HepG2 (cell line): ENCODE data around the gene ANKRD27. TPM values are rescaled to one million over a fixed set of nuclear protein-coding genes. Genes with fewer than 3 reads are reported as not detected.

Experiments used
- ATAC-seq: fragments of 200-7000 bp; cut with Tn5 transposase; 3 replicates; pipeline ENCODE4 v1.9.1; 2020; ENCODE audit warnings: mild to moderate bottlenecking, moderate library complexity
- BruUV-seq: library from RNA; stranded (reverse); fragments of 400-500 nt; replicated peaks from 2 replicates; lab custom pipeline; 2021; lab: Mats Ljungman, UMichigan
- CTCF ChIA-PET: fragments of 300-600 bp; formaldehyde crosslinking; extraction: SDS; loops from one replicate; lab custom pipeline; 2021; ENCODE audit warnings: low total read pairs, inconsistent platforms, low intra/inter-chr PET ratio; lab: Yijun Ruan, JAX
- POLR2A ChIA-PET: fragments of 350-600 bp; sonication (Branson Sonifier 250); formaldehyde crosslinking; loops from one replicate; lab custom pipeline; 2020; ENCODE audit warnings: antibody characterized with exemption, inconsistent platforms; lab: Yijun Ruan, JAX
- DNase-seq: peaks from one replicate; pipeline ENCODE4 v3.0.0-alpha.2; 2015; ENCODE audit warnings: low spot score
- FAIRE-seq: peaks from 3 replicates; lab custom pipeline; 2011; peaks lifted over from hg19 to GRCh38; lab: Jason Lieb, UNC
- H2AFZ ChIP-seq: one replicate; pipeline ENCODE4 v1.6.1; 2011; ENCODE audit warnings: low read length, inconsistent platforms
- H3K27ac ChIP-seq: fragments of 300-600 bp; 3 replicates; pipeline ENCODE4 v1.8.0; 2011; ENCODE audit warnings: mixed run types, mild to moderate bottlenecking, mixed read lengths, low read length, inconsistent platforms; ENCODE audit not compliant: insufficient read depth; ENCODE audit errors: extremely low read length
- H3K27me3 ChIP-seq, 2 experiments: fragments of 200-600 bp in 1 of 2; 2 replicates in 1 of 2; 3 replicates in 1 of 2; pipeline versions ENCODE4 v1.6.0 to v1.8.0; 2011; ENCODE audit warnings: low read length in 2 of 2, mild to moderate bottlenecking in 2 of 2, moderate library complexity in 2 of 2, inconsistent platforms in 1 of 2; ENCODE audit not compliant: insufficient read depth in 2 of 2, control insufficient read depth in 1 of 2
- H3K36me3 ChIP-seq, 2 experiments: fragments of 200-600 bp in 1 of 2; replicated peaks in 1 of 2; 2 replicates in 1 of 2; 3 replicates in 1 of 2; pipeline versions ENCODE4 v1.5.1 to v1.8.0; 2011; ENCODE audit warnings: low read length in 2 of 2, inconsistent platforms in 1 of 2; ENCODE audit not compliant: insufficient read depth in 2 of 2, control insufficient read depth in 1 of 2
- H3K4me1 ChIP-seq: 2 replicates; pipeline ENCODE4 v1.5.1; 2012; ENCODE audit warnings: low read length, inconsistent platforms; ENCODE audit not compliant: insufficient read depth
- H3K4me2 ChIP-seq: 2 replicates; pipeline ENCODE4 v1.6.0; 2011; ENCODE audit warnings: low read depth, low read length, inconsistent platforms
- H3K4me3 ChIP-seq, 3 experiments: fragments of 200-600 bp in 1 of 3; sonication (generic), shearing (Covaris generic) in 1 of 3; replicated peaks in 1 of 3; 2 replicates each; pipeline ENCODE4 v1.5.1; 2011 to 2016; ENCODE audit warnings: low read length in 3 of 3, inconsistent platforms in 2 of 3, low read depth in 2 of 3, mild to moderate bottlenecking in 2 of 3, control low read depth in 1 of 3, mixed read lengths in 1 of 3; ENCODE audit not compliant: insufficient read depth in 1 of 3
- H3K79me2 ChIP-seq: one replicate; pipeline ENCODE4 v1.6.1; 2011; ENCODE audit warnings: low read length, inconsistent platforms; ENCODE audit not compliant: insufficient read depth
- H3K9ac ChIP-seq: 2 replicates; pipeline ENCODE4 v1.6.0; 2011; ENCODE audit warnings: mild to moderate bottlenecking, low read depth, low read length, inconsistent platforms; ENCODE audit not compliant: insufficient read depth
- H3K9me3 ChIP-seq: 2 replicates; pipeline ENCODE4 v1.5.1; 2012; ENCODE audit warnings: mild to moderate bottlenecking, low read length
- H4K20me1 ChIP-seq: 2 replicates; pipeline ENCODE4 v1.6.0; 2011; ENCODE audit warnings: inconsistent platforms, mild to moderate bottlenecking, low read length, moderate library complexity; ENCODE audit not compliant: insufficient read depth
- KMT2A ChIP-seq: sonication (generic); formaldehyde crosslinking; IDR thresholded peaks from 2 replicates; pipeline ENCODE4 v1.4.0; 2020; ENCODE audit warnings: missing genetic modification reagents
- MNT ChIP-seq: fragments of 450-650 bp; IDR thresholded peaks from 2 replicates; pipeline ENCODE4 v1.6.1; 2016
- NFRKB ChIP-seq: fragments of 450-650 bp; IDR thresholded peaks from 2 replicates; pipeline ENCODE4 v1.6.1; 2017
- PHB2 ChIP-seq: fragments of 450-650 bp; IDR thresholded peaks from 2 replicates; pipeline ENCODE4 v1.6.1; 2018; ENCODE audit not compliant: partially characterized antibody
- SCMH1 ChIP-seq: sonication (generic); formaldehyde crosslinking; IDR thresholded peaks from 2 replicates; pipeline ENCODE4 v1.9.0; 2021; ENCODE audit warnings: missing genetic modification reagents, mild to moderate bottlenecking, borderline replicate concordance
- ZMAT3 ChIP-seq: sonication (generic); formaldehyde crosslinking; conservative IDR thresholded peaks from 2 replicates; pipeline ENCODE4 v1.7.0; 2021; ENCODE audit warnings: missing genetic modification reagents
- ZNF83 ChIP-seq: sonication (generic); formaldehyde crosslinking; IDR thresholded peaks from 2 replicates; pipeline ENCODE4 v1.4.0; 2020; ENCODE audit warnings: missing genetic modification reagents, mild to moderate bottlenecking, borderline replicate concordance
- WGBS: methylation state at CpG from one replicate; pipeline ENCODE4 v1.1.6; 2017; ENCODE audit warnings: low lambda C conversion rate; 5-methylcytosine and 5-hydroxymethylcytosine counted together
- in situ Hi-C: cut with HindIII; loops from 2 replicates; pipeline ENCODE4 v1.10.0; 2017; ENCODE audit warnings: low pct_unique_long_range_greater_than_20kb; ENCODE audit not compliant: extremely low pct_ligation_motif_present
- intact Hi-C: fragments of 100-400 bp; cut with micrococcal nuclease; formaldehyde crosslinking; loops from one replicate; pipeline ENCODE4 v1.10.0; 2022; ENCODE audit not compliant: unreplicated experiment
- polyA plus RNA-seq, 8 experiments: library from polyadenylated mRNA; depleted of rRNA in 3 of 8; stranded (reverse) in 7 of 8; unstranded in 1 of 8; fragments of >200 nt; fragmentation: Illumina TruSeq in 4 of 8; extraction: Trizol in 4 of 8; gene quantifications; 2 replicates each; pipeline versions ENCODE4 v1.2.1 to v1.2.3, GENCODE V29; 2011 to 2016; ENCODE audit warnings: low read depth in 4 of 8, missing spikeins in 1 of 8, mixed read lengths in 1 of 8; ENCODE audit not compliant: insufficient read depth in 1 of 8
- total RNA-seq, 5 experiments: library from RNA; depleted of rRNA; stranded (reverse); fragments of >200 nt; fragmentation: Illumina TruSeq; extraction: Trizol; gene quantifications; 2 replicates each; pipeline ENCODE4 v1.2.3, GENCODE V29; 2016; ENCODE audit warnings: low read depth in 1 of 5
- TF ChIP-seq, protein P1 (sequence below): sonication (generic); formaldehyde crosslinking; IDR thresholded peaks from 2 replicates; pipeline ENCODE4 v1.5.0; 2020; ENCODE audit warnings: mild to moderate bottlenecking, missing genetic modification reagents

The ANKRD27 gene
- total and polyA plus RNA-seq, 2 of the 13 experiments (the other 11 are each of a cell fraction or from before 2014, with no cell fraction given): 22.2 to 23.7 TPM

DNA sequence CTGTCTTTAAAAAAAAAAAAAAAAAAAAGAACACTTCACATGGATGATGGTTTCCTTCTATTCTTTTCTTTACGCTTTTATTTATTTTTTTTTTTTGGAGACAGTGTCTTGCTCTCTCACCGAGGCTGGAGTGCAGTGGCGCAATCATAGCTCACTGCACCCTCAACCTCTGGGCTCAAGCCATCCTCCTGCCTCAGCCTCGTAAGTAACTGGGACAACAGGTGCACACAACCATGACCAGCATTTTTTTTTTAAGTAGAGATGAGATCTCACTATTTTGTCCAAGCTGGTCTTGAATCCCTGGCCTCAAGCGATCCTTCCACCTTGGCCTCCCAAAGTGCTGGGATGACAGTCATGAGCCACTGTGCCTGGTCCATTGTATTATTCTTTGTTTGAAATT lies 24.3 kb downstream of the ANKRD27 start:
- CTCF ChIA-PET: no interaction called here
- H3K4me2 ChIP-seq: no peak overlapping the region

More for the DNA sequence above, 24.3 kb downstream of the ANKRD27 start:
- Histone ChIP-seq H3K4me1 (no peaks in the 10 kb centered on the region), H3K27me3 (no peaks in the 10 kb centered on the region), H3K27ac (no peak overlapping the region), H4K20me1 (no peaks in the 10 kb centered on the region), H3K9me3 (no peaks in the 10 kb centered on the region), H2AFZ (no peak overlapping the region), H3K36me3 (peaks cover 17 to 41% of the 10 kb centered on the region in 2 experiments; a peak in 4 of 5 replicates), H3K9ac (no peak overlapping the region), H3K4me3 (no peak overlapping the region), H3K79me2 (no peaks in the 10 kb centered on the region)
- FAIRE-seq (no peak), ATAC-seq (no peak), DNase-seq (no peak)
- in situ Hi-C loops (no loop called here), intact Hi-C loops (no loop called here)
- POLR2A ChIA-PET: no interaction called here
- no peak for TF ChIP-seq SCMH1
- TF ChIP-seq KMT2A (CRISPR knock-in tag): no peak
- no peak for TF ChIP-seq ZMAT3
- no peak for TF ChIP-seq PHB2
- TF ChIP-seq, protein P1, sequence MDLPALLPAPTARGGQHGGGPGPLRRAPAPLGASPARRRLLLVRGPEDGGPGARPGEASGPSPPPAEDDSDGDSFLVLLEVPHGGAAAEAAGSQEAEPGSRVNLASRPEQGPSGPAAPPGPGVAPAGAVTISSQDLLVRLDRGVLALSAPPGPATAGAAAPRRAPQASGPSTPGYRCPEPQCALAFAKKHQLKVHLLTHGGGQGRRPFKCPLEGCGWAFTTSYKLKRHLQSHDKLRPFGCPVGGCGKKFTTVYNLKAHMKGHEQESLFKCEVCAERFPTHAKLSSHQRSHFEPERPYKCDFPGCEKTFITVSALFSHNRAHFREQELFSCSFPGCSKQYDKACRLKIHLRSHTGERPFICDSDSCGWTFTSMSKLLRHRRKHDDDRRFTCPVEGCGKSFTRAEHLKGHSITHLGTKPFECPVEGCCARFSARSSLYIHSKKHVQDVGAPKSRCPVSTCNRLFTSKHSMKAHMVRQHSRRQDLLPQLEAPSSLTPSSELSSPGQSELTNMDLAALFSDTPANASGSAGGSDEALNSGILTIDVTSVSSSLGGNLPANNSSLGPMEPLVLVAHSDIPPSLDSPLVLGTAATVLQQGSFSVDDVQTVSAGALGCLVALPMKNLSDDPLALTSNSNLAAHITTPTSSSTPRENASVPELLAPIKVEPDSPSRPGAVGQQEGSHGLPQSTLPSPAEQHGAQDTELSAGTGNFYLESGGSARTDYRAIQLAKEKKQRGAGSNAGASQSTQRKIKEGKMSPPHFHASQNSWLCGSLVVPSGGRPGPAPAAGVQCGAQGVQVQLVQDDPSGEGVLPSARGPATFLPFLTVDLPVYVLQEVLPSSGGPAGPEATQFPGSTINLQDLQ (CRISPR knock-in tag): no peak
- no peak for TF ChIP-seq MNT
- no peak for TF ChIP-seq NFRKB
- no peak for TF ChIP-seq ZNF83 (CRISPR knock-in tag)
- 95% methylated on average over 5 of the region's 5 CpGs for WGBS
- BruUV-seq: no TSS peak
